OCI-LY1 (cell line): ENCODE data around the gene AHDC1.

Source experiments
- EZH2 ChIP-seq: fragments of 200-600 bp; sonication (generic), shearing (Covaris generic); IDR thresholded peaks from 2 replicates; pipeline ENCODE4 v1.8.0; 2017; ENCODE audit warnings: borderline replicate concordance, mixed run types, mild to moderate bottlenecking, antibody characterized with exemption, low read length, moderate library complexity, mixed read lengths
- TF ChIP-seq, protein P1 (sequence below): fragments of 200-600 bp; sonication (generic), shearing (Covaris generic); IDR thresholded peaks from 2 replicates; pipeline ENCODE4 v1.5.1; 2017; ENCODE audit warnings: mild to moderate bottlenecking, antibody characterized with exemption, low read length, moderate library complexity, mixed read lengths

DNA sequence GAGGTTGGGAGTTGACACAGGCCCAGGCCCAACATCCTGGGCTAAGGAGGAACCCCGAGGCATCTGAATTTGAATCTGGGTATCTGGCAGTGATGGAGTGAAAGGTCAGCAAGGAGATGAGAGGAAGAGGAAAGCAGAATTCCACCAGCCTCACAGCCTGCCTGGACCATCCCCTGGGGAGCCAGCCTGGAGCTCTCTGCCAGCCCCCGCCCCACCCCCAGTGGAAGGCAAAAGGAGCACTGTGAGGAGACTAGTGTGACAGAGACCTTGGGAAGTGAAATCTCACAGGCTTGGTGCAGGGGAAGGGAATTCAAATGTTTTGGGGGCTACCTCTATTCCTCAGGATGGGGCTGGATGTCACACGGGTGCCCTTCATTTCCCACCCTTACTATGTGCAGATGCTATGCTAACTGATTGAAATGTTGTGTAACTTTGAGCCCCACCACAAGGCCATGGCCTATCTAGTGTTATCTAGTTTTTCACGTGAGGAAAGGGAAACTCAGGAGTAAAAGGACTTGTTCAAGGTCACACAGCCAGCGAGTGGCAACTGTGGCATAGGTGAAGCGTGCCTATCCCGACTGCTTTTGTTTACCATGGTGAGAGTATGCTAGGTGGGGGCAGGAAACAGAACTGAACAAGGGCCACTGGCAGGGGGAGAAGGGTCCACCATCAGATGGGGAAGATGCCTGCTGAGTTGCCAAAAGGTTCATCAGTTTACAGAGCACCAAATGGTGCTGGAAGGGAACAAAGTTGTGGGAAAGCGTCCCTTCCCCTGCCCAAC is 29.8 kb downstream of the AHDC1 start:
- TF ChIP-seq, protein P1, sequence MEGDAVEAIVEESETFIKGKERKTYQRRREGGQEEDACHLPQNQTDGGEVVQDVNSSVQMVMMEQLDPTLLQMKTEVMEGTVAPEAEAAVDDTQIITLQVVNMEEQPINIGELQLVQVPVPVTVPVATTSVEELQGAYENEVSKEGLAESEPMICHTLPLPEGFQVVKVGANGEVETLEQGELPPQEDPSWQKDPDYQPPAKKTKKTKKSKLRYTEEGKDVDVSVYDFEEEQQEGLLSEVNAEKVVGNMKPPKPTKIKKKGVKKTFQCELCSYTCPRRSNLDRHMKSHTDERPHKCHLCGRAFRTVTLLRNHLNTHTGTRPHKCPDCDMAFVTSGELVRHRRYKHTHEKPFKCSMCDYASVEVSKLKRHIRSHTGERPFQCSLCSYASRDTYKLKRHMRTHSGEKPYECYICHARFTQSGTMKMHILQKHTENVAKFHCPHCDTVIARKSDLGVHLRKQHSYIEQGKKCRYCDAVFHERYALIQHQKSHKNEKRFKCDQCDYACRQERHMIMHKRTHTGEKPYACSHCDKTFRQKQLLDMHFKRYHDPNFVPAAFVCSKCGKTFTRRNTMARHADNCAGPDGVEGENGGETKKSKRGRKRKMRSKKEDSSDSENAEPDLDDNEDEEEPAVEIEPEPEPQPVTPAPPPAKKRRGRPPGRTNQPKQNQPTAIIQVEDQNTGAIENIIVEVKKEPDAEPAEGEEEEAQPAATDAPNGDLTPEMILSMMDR: no peak
- no peak for TF ChIP-seq EZH2
